GM12892 (cell line): Measurements from ENCODE around the gene CYP19A1.

Experiments
- DNase-seq: peaks from one replicate; pipeline ENCODE4 v3.0.0; 2011; ENCODE audit not compliant: insufficient read length
- FAIRE-seq: peaks from 2 replicates; lab custom pipeline; 2011; peaks lifted over from hg19 to GRCh38; lab: Jason Lieb, UNC
- POLR2A ChIP-seq: IDR thresholded peaks from 2 replicates; pipeline ENCODE4 v1.6.1; 2011; ENCODE audit warnings: low read depth, low read length, control low read depth
- POLR2AphosphoS5 ChIP-seq: IDR thresholded peaks from 2 replicates; pipeline ENCODE4 v1.6.1; 2011; ENCODE audit warnings: low read depth, low read length, control low read depth
- TAF1 ChIP-seq: IDR thresholded peaks from 2 replicates; pipeline ENCODE4 v1.6.1; 2011; ENCODE audit warnings: low read depth, mild to moderate bottlenecking, control low read depth, low read length, borderline replicate concordance

Gene CYP19A1

DNA sequence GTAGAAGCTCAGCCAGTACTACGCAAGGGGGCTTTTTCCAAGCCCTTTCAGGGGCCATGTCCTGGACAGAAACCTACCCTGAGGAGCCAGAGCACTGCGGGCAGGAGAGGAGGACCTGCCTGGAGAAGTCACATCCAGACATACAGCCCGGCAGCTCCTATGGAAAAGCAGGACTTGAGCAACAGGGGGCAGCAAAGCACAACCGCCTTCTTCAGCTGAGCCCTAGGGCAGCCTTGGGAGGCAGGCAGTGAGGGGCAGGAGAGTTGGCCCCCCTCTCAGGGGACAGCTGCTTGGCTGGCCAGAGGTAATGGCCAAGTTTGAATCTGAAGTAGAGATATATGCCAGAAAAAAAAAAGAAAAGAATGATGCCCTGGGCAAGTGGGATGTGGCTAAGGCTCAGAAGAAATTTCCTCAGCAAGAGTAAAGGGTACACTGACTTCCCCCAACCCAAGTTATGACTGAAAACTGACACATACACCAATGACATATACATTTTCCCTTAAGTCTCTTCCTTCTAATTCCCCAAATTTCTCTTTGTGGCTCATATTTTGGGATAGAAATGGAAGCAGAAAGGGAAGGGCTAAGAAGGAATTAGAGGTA is 56.9 kb downstream of the CYP19A1 start:
- DNase-seq (peak; percentile 31), FAIRE-seq (no peak)
- TF ChIP-seq POLR2AphosphoS5 (no peak), TAF1 (no peak), POLR2A (no peak)

DNA sequence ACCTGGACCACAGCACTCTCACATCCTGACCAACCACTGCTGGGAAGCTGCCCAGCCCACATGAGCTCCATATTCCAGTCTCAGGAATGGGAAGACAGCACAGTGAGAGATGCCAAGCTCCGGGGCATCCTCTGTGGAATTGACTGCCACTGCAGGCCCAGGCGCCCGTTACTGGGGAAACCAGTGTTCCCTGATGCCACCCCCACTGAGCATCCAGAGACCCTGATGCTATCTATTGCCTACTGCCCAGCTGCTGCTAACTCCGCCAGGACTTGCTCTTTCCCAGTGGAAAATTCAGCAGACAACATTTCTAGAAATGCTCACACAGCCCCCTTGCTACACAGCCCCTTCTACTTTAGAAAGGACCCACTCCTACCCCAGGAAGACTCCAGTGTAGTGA is 57.6 kb downstream of the CYP19A1 start:
- TF ChIP-seq POLR2AphosphoS5 (no peak), TAF1 (no peak), POLR2A (no peak)
- FAIRE-seq (no peak), DNase-seq (no peak)

- TF ChIP-seq TAF1: no peak
- TF ChIP-seq POLR2AphosphoS5: no peak
- TF ChIP-seq POLR2A: no peak
- no peak for DNase-seq
Measured at GRCh38 chr15:51279391-51279790, 59.0 kb downstream of the CYP19A1 start.

DNA sequence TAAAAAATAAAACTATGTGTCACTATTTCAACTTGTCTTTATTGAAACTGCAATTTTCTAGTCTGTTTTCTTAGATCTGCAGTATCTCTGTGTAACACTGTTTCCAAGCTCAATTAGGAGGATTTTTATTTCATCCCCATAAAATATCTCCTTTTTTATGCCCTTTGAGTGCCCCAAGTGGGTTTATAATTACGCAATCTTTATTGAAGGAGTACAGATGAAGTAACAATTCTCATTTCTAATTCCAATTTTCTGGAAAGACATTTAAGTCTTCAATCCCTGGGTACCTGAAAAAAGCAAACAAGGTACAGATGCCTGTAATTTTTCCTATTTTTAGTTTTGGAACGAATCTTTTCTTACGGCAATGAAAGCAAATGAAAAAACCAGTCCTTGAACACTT is 61.3 kb downstream of the CYP19A1 start:
- TF ChIP-seq POLR2AphosphoS5: no peak
- no peak for TF ChIP-seq TAF1
- TF ChIP-seq POLR2A: no peak
- DNase-seq (no peak), FAIRE-seq (no peak)

More at GRCh38 chr15:51279391-51279790, 59.0 kb downstream of the CYP19A1 start:
- no peak for FAIRE-seq

GRCh38 chr15:51274956-51275355 is 63.4 kb downstream of the CYP19A1 start:
- FAIRE-seq: no peak
- TF ChIP-seq POLR2AphosphoS5 (no peak), POLR2A (no peak), TAF1 (no peak)

DNA sequence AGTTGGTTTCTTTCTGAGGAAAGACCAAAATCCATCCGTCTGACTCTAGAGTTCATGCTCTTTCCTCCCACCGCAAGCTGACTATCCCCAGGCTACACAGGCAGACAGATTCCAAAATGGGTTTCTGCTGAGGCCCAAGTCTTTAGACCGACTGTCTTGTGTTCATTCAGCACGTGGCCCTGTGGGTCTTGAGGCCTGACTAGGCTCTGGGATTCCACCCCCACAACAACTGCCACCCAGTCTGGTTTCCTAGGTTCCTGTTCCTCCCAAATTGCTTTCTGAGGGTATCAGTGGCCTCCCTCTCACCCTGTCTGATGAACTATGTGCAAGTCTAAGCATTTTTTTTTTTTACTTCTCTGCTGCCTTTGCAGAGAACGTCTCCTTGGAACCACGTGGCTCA is 67.7 kb downstream of the CYP19A1 start:
- no peak for FAIRE-seq
- DNase-seq: no peak
- TF ChIP-seq TAF1 (no peak), POLR2AphosphoS5 (no peak)

More at GRCh38 chr15:51274956-51275355, 63.4 kb downstream of the CYP19A1 start:
- no peak for DNase-seq

GRCh38 chr15:51269496-51269895 is 68.9 kb downstream of the CYP19A1 start:
- DNase-seq (no peak), FAIRE-seq (no peak)
- no peak for TF ChIP-seq POLR2AphosphoS5

DNA sequence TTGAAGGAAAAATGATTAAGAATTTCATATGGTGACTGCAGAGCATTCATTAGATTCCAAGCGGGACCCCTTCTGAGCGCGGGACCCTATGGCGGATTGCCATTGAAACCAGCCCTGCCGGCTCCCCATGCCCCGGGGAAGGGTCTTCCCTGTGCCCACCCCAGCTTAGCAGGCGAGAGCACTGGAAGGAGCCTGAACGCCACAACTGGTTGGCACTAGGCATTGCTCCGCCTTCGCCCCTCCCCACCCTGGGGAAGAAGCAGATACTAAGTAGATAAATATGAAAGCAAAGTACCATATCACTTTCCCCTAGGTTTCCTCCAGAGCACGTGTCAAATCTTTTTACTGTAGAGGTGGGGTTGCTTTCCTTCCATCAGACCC is 70.7 kb downstream of the CYP19A1 start:
- FAIRE-seq (no peak), DNase-seq (no peak)
- TF ChIP-seq TAF1: no peak
- TF ChIP-seq POLR2A: no peak
- no peak for TF ChIP-seq POLR2AphosphoS5

- no peak for TF ChIP-seq POLR2AphosphoS5
- no peak for TF ChIP-seq TAF1
- TF ChIP-seq POLR2A: no peak
- no peak for FAIRE-seq
Measured at GRCh38 chr15:51267051-51267702, 71.2 kb downstream of the CYP19A1 start.

GRCh38 chr15:51266656-51267050 is 71.7 kb downstream of the CYP19A1 start:
- FAIRE-seq (no peak), DNase-seq (no peak)
- TF ChIP-seq POLR2A: no peak
- no peak for TF ChIP-seq TAF1
- no peak for TF ChIP-seq POLR2AphosphoS5

More at GRCh38 chr15:51267051-51267702, 71.2 kb downstream of the CYP19A1 start:
- no peak for DNase-seq

DNA sequence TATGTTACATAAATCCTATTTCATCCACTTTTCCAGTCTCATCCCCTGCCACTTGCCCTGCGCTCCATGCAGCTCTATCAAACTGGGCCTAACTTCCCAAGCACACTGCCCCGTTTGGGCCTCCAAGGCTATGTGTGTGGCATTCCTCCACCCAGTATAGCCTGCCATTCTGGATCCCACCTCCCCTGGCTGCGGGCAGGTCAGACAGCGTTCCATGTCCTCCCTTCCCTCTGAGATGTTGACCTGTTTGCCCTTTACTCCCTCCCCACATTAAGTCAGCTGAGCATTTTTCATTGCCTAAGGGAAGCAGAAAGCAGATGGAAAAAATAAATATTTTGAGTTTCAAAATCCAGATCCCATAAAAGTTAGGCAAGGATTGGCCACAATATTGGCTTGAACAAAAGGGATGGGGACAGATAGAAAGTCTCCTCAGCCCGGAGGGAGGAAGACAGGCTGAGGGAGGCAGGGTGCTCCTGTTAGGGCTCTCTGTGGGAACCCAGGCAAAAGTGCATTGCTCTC is 73.3 kb downstream of the CYP19A1 start:
- TF ChIP-seq POLR2AphosphoS5: no peak
- TF ChIP-seq TAF1: no peak
- no peak for TF ChIP-seq POLR2A
- no peak for FAIRE-seq
- no peak for DNase-seq

- DNase-seq (no peak), FAIRE-seq (no peak)
- TF ChIP-seq POLR2AphosphoS5: no peak
- TF ChIP-seq TAF1: no peak
- no peak for TF ChIP-seq POLR2A
Measured at GRCh38 chr15:51263726-51264125, 74.7 kb downstream of the CYP19A1 start.

GRCh38 chr15:51263116-51263515 is 75.3 kb downstream of the CYP19A1 start:
- TF ChIP-seq POLR2A (no peak), TAF1 (no peak), POLR2AphosphoS5 (no peak)
- FAIRE-seq (peak; percentile 30), DNase-seq (no peak)
